HT1080 (cell line): ENCODE results near the gene SEPTIN5. TPM values are rescaled to one million over a fixed set of nuclear protein-coding genes. Genes with fewer than 3 reads are reported as not detected.

Experiments used
- DNase-seq: peaks from one replicate; pipeline ENCODE4 v3.0.0-alpha.2; 2015; ENCODE audit warnings: low read depth
- total RNA-seq: library from RNA; depleted of rRNA; stranded (reverse); fragments of >200 nt; shearing (Covaris generic); gene quantifications from 2 replicates; pipeline ENCODE4 v1.2.3, GENCODE V29; 2014

SEPTIN5 gene
- total RNA-seq, 1 experiment from 2014 or later: 2.8 TPM

GRCh38 chr22:19746726-19747125 lies 32.4 kb downstream of the SEPTIN5 start:
- no peak for DNase-seq

- DNase-seq: no peak
Measured at GRCh38 chr22:19747551-19747950, 33.2 kb downstream of the SEPTIN5 start.

DNA sequence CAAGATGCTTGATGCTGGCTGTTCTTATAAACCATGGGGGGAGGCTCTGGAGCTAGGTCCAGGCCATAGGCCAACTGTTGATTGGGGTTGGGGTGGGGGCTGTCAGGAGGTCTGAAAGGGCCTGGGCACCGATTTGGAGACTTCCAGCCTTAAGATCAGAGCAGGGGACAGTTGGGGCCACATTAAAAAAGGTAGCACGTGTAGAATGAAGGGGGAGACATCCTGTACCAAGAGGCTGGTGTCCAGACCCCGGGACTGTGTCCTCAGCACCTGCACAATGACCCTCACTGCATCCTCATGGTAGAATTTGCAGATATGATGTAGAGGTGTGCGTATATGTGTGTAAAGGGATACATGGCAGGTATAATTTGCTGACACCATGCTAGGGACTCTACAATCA lies 33.8 kb downstream of the SEPTIN5 start:
- no peak for DNase-seq

DNA sequence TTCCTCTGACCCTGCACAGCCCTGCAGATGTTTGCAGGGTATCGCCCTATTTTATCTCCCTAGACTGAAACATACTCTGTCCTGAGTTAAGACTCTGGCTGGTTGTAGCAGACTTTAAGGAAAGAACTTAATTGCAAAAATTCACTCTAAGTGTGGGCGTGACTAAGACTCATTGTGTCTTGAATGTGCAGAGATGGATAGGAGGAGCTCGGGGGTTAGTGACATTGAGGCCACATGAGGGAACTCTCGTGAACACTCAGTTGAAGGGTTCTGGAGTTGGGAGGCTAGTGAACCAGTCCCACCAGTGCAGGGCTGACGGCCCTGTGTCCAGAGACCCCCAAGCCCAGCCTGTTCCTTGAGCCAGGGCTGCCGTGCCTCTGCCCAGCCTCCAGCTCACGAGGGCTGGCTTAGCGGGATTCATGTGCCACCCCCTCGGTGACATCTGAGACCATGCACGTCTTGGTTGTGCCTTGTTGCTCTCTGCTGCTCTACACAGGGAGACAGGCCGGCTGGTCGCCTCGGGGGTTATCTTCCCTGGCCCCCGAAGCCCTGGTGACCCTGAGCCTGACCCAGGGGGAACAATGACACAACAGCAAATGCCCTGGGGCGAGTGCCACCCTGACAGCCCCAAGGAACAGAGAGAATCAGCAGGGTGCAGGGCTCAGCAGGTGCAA lies 34.8 kb downstream of the SEPTIN5 start:
- DNase-seq: no peak

DNA sequence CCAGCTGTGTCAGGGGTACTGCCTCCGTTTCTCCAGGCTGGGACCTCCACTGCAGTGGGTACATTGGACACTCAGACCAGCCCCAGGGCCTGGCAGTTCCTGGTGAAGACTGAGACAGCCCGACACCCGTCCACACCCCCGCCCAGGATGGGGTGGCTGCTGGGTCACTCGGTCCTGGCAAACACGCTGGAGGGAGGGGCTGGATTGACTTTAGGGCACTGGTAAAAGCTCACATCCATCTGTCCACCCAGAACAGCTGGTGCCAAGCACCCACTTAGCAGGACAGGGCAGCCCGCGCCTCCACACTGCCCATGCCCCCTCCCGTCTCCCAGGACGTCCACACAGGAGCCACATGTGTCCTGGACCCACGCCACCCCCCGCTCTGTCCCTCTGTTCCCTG lies 35.6 kb downstream of the SEPTIN5 start:
- DNase-seq: no peak

- peak; percentile 39 for DNase-seq
Measured at GRCh38 chr22:19750507-19751490, 36.5 kb downstream of the SEPTIN5 start.

- DNase-seq: no peak
Measured at GRCh38 chr22:19751497-19752245, 37.4 kb downstream of the SEPTIN5 start.

DNA sequence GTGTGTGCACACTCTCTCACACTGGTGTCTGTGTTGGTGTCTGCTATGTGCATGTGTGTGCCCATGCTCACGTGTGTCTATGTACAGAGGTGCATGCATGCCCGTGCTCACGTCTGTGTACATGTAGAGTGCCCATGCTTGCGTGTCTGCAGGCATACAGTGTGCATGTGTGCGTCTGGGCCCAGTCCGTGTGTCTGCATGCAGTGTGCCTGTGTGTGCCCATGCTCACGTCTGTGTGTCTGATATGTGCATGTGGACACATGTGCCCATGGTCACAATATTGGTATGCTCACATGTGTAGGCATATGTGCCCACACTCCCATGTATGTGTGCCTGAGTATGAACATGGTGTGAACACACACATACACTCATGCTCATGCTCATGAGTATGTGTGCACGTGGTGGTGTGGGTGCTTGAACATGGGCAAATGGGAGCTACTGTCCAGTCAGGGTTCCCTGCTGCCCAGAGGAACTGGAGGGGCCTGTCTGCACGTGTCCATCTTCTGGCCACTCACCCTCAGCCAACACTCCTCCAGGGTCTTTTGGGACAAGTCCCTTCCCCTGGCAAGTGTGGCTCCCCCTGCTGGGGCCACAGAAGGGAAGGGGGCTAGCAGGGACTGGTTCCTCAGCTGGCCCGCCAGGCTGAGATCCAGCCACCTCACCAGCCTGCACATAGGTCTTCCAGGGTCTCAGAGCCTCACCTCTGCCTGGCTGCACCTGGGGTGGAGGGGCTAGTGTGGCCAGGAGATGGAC lies 39.0 kb downstream of the SEPTIN5 start:
- DNase-seq: no peak

DNA sequence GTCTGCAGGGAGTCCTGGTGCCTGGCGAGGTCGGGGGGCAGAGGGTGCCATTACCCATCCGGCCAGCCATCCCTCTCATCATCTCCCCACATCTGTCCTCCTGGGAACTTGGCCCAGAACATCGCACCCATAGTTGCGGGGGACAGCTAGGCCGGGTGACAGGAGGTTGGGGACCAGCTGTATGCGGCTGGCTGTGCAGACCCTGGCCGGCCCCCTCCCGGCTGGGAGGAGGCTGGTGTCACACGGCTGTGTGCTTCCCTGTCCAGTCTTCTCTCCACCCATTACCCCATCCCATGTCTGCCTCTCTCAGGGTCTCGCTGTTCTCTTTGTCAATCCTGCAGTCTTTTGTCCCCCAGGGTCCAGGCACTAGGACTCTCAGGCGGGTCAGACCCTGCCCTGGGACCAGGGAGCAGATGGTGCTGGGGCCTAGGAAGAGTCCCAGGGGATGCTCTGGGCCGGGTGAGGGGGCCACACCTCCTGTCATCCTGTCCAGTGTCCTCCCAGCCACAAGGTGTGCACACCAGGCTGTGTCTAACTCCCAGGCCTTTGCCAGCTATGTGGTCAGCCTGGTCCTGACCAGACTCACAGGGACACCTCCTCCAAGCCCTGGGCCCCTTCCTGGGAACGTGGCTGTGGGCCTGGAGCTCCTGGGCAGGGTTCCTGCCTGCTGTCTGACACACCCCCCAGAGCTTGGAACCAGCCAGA lies 39.8 kb downstream of the SEPTIN5 start:
- no peak for DNase-seq

DNA sequence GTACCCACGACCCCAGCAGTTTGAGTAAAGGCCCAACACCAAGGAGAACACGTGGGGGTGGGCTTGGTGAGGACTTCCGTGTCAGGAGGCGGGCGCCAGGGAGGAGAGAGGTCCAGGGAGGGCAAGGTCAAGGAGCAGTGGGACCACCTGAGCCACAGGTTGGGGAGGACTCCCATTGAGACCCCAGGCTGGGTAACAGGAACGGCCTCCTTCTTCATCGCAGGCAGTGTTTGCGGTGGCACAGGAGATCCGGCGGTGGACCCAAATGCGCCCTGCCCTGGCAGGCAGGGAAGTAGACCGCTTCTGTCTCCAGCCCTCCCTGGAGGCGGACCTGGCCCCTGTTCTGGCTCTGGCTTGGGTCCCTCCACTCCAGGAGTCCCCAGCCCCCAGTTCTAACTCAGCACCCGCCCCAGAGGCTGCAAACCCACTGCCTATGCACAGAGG lies 40.4 kb downstream of the SEPTIN5 start:
- DNase-seq: no peak

GRCh38 chr22:19755145-19755710 lies 40.9 kb downstream of the SEPTIN5 start:
- no peak for DNase-seq

GRCh38 chr22:19755722-19756287 lies 41.5 kb downstream of the SEPTIN5 start:
- DNase-seq: no peak

GRCh38 chr22:19756288-19757128 lies 42.2 kb downstream of the SEPTIN5 start:
- DNase-seq: no peak

DNA sequence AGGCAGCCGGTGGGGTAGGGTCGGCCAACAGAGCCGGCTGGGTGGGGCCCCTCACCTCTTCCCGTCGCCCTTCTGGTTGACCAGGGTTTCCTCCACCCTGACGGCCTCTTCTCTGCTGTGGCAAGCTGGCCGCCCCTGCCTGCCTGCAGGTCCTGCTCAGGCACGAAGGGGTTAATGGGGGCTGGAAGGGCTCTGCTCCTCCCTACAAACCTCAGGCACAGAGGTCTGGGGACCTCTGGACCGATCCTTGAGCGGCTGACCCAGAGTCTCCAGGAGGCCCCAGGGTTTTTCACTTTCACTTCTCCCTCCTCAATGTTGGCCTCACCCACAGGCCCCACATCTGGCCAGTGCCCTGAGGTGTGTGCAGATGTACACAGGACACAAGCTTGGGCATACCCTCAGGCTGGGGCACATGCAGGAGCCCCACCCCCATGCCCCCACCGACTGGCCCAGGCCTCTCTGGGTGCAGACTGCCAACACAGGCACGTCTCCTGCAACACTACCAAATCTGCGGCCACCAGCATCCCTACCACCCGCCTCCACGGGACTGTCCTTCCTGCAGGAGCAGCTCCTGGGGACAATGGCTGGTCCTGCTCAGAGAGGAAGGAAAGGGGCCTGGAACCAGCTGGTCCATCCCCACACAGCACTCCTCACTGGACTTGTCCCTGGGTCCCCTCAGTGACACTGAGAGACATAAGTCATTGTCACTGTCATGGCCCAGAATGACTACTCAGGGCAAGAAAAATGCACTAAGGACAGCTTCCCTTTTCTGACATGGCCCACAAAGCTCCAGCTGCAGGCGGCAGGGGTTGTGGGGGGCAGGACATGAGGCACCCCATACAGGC lies 43.1 kb downstream of the SEPTIN5 start:
- DNase-seq: no peak

- DNase-seq: no peak
Measured at GRCh38 chr22:19757985-19758895, 43.9 kb downstream of the SEPTIN5 start.

GRCh38 chr22:19758896-19759426 lies 44.7 kb downstream of the SEPTIN5 start:
- DNase-seq: no peak
